ENCODE results near the gene CLDN10.

CLDN10 gene

DNA sequence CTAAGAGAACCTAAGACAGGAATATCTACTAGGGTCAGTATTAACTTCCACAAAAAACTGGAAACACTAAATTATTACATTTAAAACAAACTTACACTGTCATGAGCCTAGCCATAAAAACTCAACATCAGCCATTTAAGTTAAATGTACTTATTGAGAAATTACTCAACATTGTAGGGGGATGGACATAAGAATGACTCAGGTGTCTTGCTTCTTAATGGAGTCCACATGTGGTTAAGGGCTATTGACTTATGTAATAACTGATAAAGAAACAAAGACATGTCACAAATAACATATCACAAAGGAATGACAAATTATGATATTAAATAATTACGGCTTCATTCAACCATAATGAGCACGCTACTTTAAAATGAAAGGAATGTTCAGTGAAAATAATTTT lies 36.2 kb downstream of the CLDN10 start:
- TF ChIP-seq CREB1 (IDR thresholded peaks at IDR 0.05; ENCODE audit: low read depth) (no peak), EGR1 (IDR thresholded peaks at IDR 0.05) (no peak), RAD21 (IDR thresholded peaks at IDR 0.05; ENCODE audit: low read depth) (no peak), CEBPB (IDR thresholded peaks at IDR 0.05) (no peak), FOXM1 (IDR thresholded peaks at IDR 0.05; ENCODE audit: borderline replicate concordance, low read depth) (no peak), ZBTB7A (IDR thresholded peaks at IDR 0.05; ENCODE audit: low read depth) (no peak), YY1 (IDR thresholded peaks at IDR 0.05; ENCODE audit: low read depth) (no peak), TAF1 (IDR thresholded peaks at IDR 0.05; ENCODE audit: low read depth) (no peak), TEAD4 (IDR thresholded peaks at IDR 0.05) (no peak), NFIC (IDR thresholded peaks at IDR 0.05) (no peak), EP300 (IDR thresholded peaks at IDR 0.05; ENCODE audit: borderline replicate concordance) (no peak), TCF12 (IDR thresholded peaks at IDR 0.05; ENCODE audit: low read depth) (no peak)
- TF ChIP-seq, protein P1, sequence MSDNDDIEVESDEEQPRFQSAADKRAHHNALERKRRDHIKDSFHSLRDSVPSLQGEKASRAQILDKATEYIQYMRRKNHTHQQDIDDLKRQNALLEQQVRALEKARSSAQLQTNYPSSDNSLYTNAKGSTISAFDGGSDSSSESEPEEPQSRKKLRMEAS (IDR thresholded peaks at IDR 0.05): no peak
- TF ChIP-seq, protein P2, sequence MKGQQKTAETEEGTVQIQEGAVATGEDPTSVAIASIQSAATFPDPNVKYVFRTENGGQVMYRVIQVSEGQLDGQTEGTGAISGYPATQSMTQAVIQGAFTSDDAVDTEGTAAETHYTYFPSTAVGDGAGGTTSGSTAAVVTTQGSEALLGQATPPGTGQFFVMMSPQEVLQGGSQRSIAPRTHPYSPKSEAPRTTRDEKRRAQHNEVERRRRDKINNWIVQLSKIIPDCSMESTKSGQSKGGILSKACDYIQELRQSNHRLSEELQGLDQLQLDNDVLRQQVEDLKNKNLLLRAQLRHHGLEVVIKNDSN (IDR thresholded peaks at IDR 0.05): no peak
- TF ChIP-seq, protein P3, sequence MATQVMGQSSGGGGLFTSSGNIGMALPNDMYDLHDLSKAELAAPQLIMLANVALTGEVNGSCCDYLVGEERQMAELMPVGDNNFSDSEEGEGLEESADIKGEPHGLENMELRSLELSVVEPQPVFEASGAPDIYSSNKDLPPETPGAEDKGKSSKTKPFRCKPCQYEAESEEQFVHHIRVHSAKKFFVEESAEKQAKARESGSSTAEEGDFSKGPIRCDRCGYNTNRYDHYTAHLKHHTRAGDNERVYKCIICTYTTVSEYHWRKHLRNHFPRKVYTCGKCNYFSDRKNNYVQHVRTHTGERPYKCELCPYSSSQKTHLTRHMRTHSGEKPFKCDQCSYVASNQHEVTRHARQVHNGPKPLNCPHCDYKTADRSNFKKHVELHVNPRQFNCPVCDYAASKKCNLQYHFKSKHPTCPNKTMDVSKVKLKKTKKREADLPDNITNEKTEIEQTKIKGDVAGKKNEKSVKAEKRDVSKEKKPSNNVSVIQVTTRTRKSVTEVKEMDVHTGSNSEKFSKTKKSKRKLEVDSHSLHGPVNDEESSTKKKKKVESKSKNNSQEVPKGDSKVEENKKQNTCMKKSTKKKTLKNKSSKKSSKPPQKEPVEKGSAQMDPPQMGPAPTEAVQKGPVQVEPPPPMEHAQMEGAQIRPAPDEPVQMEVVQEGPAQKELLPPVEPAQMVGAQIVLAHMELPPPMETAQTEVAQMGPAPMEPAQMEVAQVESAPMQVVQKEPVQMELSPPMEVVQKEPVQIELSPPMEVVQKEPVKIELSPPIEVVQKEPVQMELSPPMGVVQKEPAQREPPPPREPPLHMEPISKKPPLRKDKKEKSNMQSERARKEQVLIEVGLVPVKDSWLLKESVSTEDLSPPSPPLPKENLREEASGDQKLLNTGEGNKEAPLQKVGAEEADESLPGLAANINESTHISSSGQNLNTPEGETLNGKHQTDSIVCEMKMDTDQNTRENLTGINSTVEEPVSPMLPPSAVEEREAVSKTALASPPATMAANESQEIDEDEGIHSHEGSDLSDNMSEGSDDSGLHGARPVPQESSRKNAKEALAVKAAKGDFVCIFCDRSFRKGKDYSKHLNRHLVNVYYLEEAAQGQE (IDR thresholded peaks at IDR 0.05; ENCODE audit: low read depth): no peak

DNA sequence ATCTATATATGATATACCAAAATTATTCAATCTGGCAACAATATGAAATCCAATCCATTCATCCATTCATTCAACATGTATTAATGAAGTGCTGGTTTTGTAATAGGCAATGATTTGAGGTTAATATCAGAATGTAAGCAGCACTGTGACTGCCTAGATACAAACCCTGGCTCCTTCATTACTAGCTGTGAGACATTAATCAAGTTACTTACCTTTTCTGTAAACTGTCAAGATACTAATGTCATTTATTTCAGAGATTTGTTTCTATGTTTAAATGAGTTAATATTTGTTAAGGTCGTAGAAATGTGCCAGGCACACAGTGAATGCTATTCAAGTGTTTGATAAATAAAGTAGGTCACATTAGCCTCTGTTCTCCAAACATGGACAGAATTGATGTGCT lies 40.9 kb downstream of the CLDN10 start:
- TF ChIP-seq, protein P3 (IDR thresholded peaks at IDR 0.05; ENCODE audit: low read depth): no peak
- TF ChIP-seq EGR1 (IDR thresholded peaks at IDR 0.05) (no peak), YY1 (IDR thresholded peaks at IDR 0.05; ENCODE audit: low read depth) (no peak), TAF1 (IDR thresholded peaks at IDR 0.05; ENCODE audit: low read depth) (no peak), NFIC (IDR thresholded peaks at IDR 0.05) (no peak), TCF12 (IDR thresholded peaks at IDR 0.05; ENCODE audit: low read depth) (no peak), EP300 (IDR thresholded peaks at IDR 0.05; ENCODE audit: borderline replicate concordance) (no peak), RAD21 (IDR thresholded peaks at IDR 0.05; ENCODE audit: low read depth) (no peak), CREB1 (IDR thresholded peaks at IDR 0.05; ENCODE audit: low read depth) (no peak), CEBPB (IDR thresholded peaks at IDR 0.05) (no peak), FOXM1 (IDR thresholded peaks at IDR 0.05; ENCODE audit: borderline replicate concordance, low read depth) (no peak), TEAD4 (IDR thresholded peaks at IDR 0.05) (no peak), ZBTB7A (IDR thresholded peaks at IDR 0.05; ENCODE audit: low read depth) (no peak)
- TF ChIP-seq, protein P2 (IDR thresholded peaks at IDR 0.05): no peak
- TF ChIP-seq, protein P1 (IDR thresholded peaks at IDR 0.05): no peak

DNA sequence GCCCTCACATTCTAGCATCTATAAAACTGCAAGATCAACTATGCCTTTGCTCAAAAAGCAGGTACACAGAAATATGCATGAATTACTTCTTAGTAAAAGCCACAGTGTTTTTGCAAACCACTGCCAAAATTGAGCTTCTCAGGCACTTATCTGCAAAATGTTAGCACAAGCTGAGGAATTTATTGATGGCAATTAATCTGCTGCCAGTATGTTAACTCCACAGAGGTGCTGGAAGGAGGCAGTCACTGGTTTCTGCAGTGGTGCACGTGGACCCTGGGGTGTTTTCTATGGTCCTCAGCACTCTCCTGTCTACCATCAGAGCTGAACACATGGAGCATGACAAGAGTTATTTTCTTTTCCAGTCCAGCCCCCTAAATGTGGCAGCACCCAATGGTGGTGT lies 44.2 kb downstream of the CLDN10 start:
- TF ChIP-seq, protein P1 (IDR thresholded peaks at IDR 0.05): no peak
- TF ChIP-seq EP300 (IDR thresholded peaks at IDR 0.05; ENCODE audit: borderline replicate concordance) (no peak), TAF1 (IDR thresholded peaks at IDR 0.05; ENCODE audit: low read depth) (no peak), FOXM1 (IDR thresholded peaks at IDR 0.05; ENCODE audit: borderline replicate concordance, low read depth) (no peak), EGR1 (IDR thresholded peaks at IDR 0.05) (no peak), CEBPB (IDR thresholded peaks at IDR 0.05) (no peak), NFIC (IDR thresholded peaks at IDR 0.05) (no peak), CREB1 (IDR thresholded peaks at IDR 0.05; ENCODE audit: low read depth) (no peak), ZBTB7A (IDR thresholded peaks at IDR 0.05; ENCODE audit: low read depth) (no peak), TCF12 (IDR thresholded peaks at IDR 0.05; ENCODE audit: low read depth) (no peak), TEAD4 (IDR thresholded peaks at IDR 0.05) (no peak), RAD21 (IDR thresholded peaks at IDR 0.05; ENCODE audit: low read depth) (no peak), YY1 (IDR thresholded peaks at IDR 0.05; ENCODE audit: low read depth) (no peak)
- TF ChIP-seq, protein P3 (IDR thresholded peaks at IDR 0.05; ENCODE audit: low read depth): no peak
- TF ChIP-seq, protein P2 (IDR thresholded peaks at IDR 0.05): no peak

All from Ishikawa (cell line).